HepG2 (cell line): ENCODE data around the gene RAB6B. TPM values are rescaled to one million over a fixed set of nuclear protein-coding genes. Genes with fewer than 3 reads are reported as not detected.

Experiments
- KLF6 ChIP-seq: IDR thresholded peaks from 2 replicates; pipeline ENCODE4 v1.8.0; 2016; ENCODE audit warnings: missing biosample characterization, missing genetic modification reagents
- RFX3 ChIP-seq: IDR thresholded peaks from 2 replicates; pipeline ENCODE4 v1.6.1; 2016; ENCODE audit warnings: missing biosample characterization, missing genetic modification reagents
- ZNF670 ChIP-seq: sonication (generic); formaldehyde crosslinking; IDR thresholded peaks from 2 replicates; pipeline ENCODE4 v1.8.0; 2022; ENCODE audit warnings: mild to moderate bottlenecking, missing genetic modification reagents, borderline replicate concordance
- ZSCAN29 ChIP-seq: sonication (generic); formaldehyde crosslinking; conservative IDR thresholded peaks from 2 replicates; pipeline ENCODE4 v1.4.0; 2020; ENCODE audit warnings: mild to moderate bottlenecking, missing genetic modification reagents
- polyA plus RNA-seq, 8 experiments: library from polyadenylated mRNA; depleted of rRNA in 3 of 8; stranded (reverse) in 7 of 8; unstranded in 1 of 8; fragments of >200 nt; fragmentation: Illumina TruSeq in 4 of 8; extraction: Trizol in 4 of 8; gene quantifications; 2 replicates each; pipeline versions ENCODE4 v1.2.1 to v1.2.3, GENCODE V29; 2011 to 2016; ENCODE audit warnings: low read depth in 4 of 8, missing spikeins in 1 of 8, mixed read lengths in 1 of 8; ENCODE audit not compliant: insufficient read depth in 1 of 8
- total RNA-seq, 5 experiments: library from RNA; depleted of rRNA; stranded (reverse); fragments of >200 nt; fragmentation: Illumina TruSeq; extraction: Trizol; gene quantifications; 2 replicates each; pipeline ENCODE4 v1.2.3, GENCODE V29; 2016; ENCODE audit warnings: low read depth in 1 of 5
- TF ChIP-seq, protein P1 (sequence below): sonication (generic); formaldehyde crosslinking; IDR thresholded peaks from 2 replicates; pipeline ENCODE4 v1.4.0; 2020; ENCODE audit warnings: missing genetic modification reagents, mild to moderate bottlenecking, borderline replicate concordance
- TF ChIP-seq, protein P2 (sequence below): sonication (generic); formaldehyde crosslinking; IDR thresholded peaks from 2 replicates; pipeline ENCODE4 v1.5.0; 2020; ENCODE audit warnings: missing genetic modification reagents
- TF ChIP-seq, protein P3 (sequence below): IDR thresholded peaks from 2 replicates; pipeline ENCODE4 v1.6.1; 2016
- TF ChIP-seq, protein P4 (sequence below): IDR thresholded peaks from 2 replicates; pipeline ENCODE4 v1.6.1; 2018; ENCODE audit warnings: missing genetic modification reagents, mild to moderate bottlenecking, missing compliant biosample characterization
- TF ChIP-seq, protein P5 (sequence below): sonication (generic); formaldehyde crosslinking; IDR thresholded peaks from 2 replicates; pipeline ENCODE4 v1.8.0; 2023; ENCODE audit warnings: mild to moderate bottlenecking, missing genetic modification reagents

The RAB6B gene
- total and polyA plus RNA-seq, 2 of the 13 experiments (the other 11 are each of a cell fraction or from before 2014, with no cell fraction given): 0.16 TPM; not detected in 1

DNA sequence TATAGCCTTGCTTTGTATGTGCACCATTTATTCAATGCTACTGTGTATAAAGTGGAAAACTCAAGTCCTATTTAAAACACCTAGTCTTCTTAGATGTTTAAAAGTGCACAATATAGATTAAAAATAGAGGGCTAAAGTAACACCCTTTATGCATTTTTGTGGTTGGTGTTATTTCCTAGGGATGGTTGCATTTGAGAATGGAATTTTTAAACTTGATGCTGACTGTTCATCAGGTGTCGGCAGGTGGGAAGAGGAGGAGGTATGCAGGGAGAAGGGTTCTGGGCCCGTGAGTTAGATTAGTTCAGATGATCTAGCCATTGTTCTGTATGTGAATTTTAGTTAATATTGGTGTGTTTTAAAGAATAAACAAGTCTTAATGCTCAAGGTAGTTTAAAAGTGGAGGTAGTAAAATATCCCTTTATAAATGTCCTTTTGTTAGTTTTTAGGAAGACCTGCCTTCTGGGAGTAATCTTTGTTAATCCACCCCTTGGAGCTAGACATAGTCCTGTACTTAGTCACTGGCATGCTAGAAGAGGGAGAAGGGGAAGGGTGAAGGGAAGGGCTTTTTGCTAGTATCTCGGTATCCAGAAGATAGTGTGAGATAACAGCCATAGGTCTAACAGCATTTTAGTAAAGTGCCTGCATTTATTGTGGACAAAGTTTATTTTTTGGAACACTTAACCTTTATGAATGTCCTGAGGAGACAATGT lies 98.1 kb downstream of the RAB6B start (continued):
- TF ChIP-seq, protein P1, sequence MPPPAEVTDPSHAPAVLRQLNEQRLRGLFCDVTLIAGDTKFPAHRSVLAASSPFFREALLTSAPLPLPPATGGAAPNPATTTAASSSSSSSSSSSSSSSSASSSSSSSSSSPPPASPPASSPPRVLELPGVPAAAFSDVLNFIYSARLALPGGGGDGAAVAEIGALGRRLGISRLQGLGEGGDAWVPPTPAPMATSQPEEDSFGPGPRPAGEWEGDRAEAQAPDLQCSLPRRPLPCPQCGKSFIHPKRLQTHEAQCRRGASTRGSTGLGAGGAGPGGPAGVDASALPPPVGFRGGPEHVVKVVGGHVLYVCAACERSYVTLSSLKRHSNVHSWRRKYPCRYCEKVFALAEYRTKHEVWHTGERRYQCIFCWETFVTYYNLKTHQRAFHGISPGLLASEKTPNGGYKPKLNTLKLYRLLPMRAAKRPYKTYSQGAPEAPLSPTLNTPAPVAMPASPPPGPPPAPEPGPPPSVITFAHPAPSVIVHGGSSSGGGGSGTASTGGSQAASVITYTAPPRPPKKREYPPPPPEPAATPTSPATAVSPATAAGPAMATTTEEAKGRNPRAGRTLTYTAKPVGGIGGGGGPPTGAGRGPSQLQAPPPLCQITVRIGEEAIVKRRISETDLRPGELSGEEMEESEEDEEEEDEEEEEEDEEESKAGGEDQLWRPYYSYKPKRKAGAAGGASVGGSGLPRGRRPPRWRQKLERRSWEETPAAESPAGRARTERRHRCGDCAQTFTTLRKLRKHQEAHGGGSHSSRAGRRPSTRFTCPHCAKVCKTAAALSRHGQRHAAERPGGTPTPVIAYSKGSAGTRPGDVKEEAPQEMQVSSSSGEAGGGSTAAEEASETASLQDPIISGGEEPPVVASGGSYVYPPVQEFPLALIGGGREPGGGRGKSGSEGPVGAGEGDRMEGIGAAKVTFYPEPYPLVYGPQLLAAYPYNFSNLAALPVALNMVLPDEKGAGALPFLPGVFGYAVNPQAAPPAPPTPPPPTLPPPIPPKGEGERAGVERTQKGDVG (CRISPR knock-in tag): no peak
- no peak for TF ChIP-seq ZNF670 (CRISPR knock-in tag)
- TF ChIP-seq, protein P2, sequence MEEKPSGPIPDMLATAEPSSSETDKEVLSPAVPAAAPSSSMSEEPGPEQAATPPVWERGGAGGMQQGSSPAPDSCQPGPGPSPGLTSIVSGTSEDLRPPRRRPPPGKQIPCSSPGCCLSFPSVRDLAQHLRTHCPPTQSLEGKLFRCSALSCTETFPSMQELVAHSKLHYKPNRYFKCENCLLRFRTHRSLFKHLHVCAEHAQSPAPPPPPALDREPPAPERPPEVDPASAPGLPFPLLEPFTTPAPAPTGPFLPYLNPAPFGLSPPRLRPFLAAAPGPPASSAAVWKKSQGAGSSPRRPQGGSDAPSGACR: no peak
- no peak for TF ChIP-seq KLF6 (CRISPR knock-in tag)
- TF ChIP-seq, protein P3, sequence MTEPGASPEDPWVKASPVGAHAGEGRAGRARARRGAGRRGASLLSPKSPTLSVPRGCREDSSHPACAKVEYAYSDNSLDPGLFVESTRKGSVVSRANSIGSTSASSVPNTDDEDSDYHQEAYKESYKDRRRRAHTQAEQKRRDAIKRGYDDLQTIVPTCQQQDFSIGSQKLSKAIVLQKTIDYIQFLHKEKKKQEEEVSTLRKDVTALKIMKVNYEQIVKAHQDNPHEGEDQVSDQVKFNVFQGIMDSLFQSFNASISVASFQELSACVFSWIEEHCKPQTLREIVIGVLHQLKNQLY (CRISPR knock-in tag): no peak
- TF ChIP-seq, protein P4, sequence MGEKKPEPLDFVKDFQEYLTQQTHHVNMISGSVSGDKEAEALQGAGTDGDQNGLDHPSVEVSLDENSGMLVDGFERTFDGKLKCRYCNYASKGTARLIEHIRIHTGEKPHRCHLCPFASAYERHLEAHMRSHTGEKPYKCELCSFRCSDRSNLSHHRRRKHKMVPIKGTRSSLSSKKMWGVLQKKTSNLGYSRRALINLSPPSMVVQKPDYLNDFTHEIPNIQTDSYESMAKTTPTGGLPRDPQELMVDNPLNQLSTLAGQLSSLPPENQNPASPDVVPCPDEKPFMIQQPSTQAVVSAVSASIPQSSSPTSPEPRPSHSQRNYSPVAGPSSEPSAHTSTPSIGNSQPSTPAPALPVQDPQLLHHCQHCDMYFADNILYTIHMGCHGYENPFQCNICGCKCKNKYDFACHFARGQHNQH (CRISPR knock-in tag): no peak
- no peak for TF ChIP-seq ZSCAN29 (CRISPR knock-in tag)
- TF ChIP-seq, protein P5, sequence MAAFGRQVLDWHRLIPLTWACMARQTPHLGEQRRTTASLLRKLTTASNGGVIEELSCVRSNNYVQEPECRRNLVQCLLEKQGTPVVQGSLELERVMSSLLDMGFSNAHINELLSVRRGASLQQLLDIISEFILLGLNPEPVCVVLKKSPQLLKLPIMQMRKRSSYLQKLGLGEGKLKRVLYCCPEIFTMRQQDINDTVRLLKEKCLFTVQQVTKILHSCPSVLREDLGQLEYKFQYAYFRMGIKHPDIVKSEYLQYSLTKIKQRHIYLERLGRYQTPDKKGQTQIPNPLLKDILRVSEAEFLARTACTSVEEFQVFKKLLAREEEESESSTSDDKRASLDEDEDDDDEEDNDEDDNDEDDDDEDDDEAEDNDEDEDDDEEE (CRISPR knock-in tag): no peak
- TF ChIP-seq RFX3 (CRISPR knock-in tag): no peak
